Hepatocyte (in vitro differentiated cells): ENCODE data around the gene TDRD12.

Experiments
- CTCF ChIP-seq: fragments of 200-600 bp; sonication (generic); IDR thresholded peaks from 2 replicates; pipeline ENCODE4 v1.5.1; 2016; ENCODE audit warnings: antibody characterized with exemption, mild to moderate bottlenecking; ENCODE audit not compliant: poor library complexity
- EZH2 ChIP-seq: fragments of 200-600 bp; sonication (generic); IDR thresholded peaks from 2 replicates; pipeline ENCODE4 v1.6.1; 2016; ENCODE audit warnings: antibody characterized with exemption, mild to moderate bottlenecking, borderline replicate concordance

GRCh38 chr19:32771596-32771995 is 52.0 kb downstream of the TDRD12 start:
- TF ChIP-seq CTCF (no peak), EZH2 (no peak)
